IMR-90 (cell line): ENCODE results near the gene MAPKAP1.

Experiments
- BHLHE40 ChIP-seq: fragments of 150-350 bp; IDR thresholded peaks from 2 replicates; pipeline ENCODE4 v1.6.1; 2016; ENCODE audit warnings: mild to moderate bottlenecking, low read depth, low read length
- CEBPB ChIP-seq: IDR thresholded peaks from 2 replicates; pipeline ENCODE4 v1.6.1; 2012; ENCODE audit warnings: low read depth, low read length, improper control_type of control experiment
- CHD1 ChIP-seq: IDR thresholded peaks from 2 replicates; pipeline ENCODE4 v1.6.1; 2012; ENCODE audit warnings: low read depth, low read length, improper control_type of control experiment
- CTCF ChIP-seq: conservative IDR thresholded peaks from 2 replicates; pipeline ENCODE4 v1.5.1; 2012; ENCODE audit warnings: mild to moderate bottlenecking, low read depth, low read length, improper control_type of control experiment
- FOS ChIP-seq: fragments of 150-350 bp; IDR thresholded peaks from 2 replicates; pipeline ENCODE4 v1.6.1; 2016; ENCODE audit warnings: low read depth, low read length
- MAZ ChIP-seq: IDR thresholded peaks from 2 replicates; pipeline ENCODE4 v1.6.1; 2012; ENCODE audit warnings: low read depth, mild to moderate bottlenecking, low read length, improper control_type of control experiment, moderate library complexity, borderline replicate concordance
- MXI1 ChIP-seq: IDR thresholded peaks from 2 replicates; pipeline ENCODE4 v1.6.1; 2012; ENCODE audit warnings: low read depth, mild to moderate bottlenecking, low read length, moderate library complexity, borderline replicate concordance
- POLR2A ChIP-seq: IDR thresholded peaks from 2 replicates; pipeline ENCODE4 v1.6.1; 2012; ENCODE audit warnings: mild to moderate bottlenecking, low read depth, low read length
- RAD21 ChIP-seq: IDR thresholded peaks from 2 replicates; pipeline ENCODE4 v1.6.1; 2012; ENCODE audit warnings: low read length, improper control_type of control experiment
- RCOR1 ChIP-seq: IDR thresholded peaks from 2 replicates; pipeline ENCODE4 v1.6.1; 2012; ENCODE audit warnings: mild to moderate bottlenecking, low read length, improper control_type of control experiment; ENCODE audit not compliant: insufficient replicate concordance
- RFX5 ChIP-seq: IDR thresholded peaks from 2 replicates; pipeline ENCODE4 v1.8.0; 2012; ENCODE audit warnings: low read depth, mild to moderate bottlenecking, low read length, moderate library complexity
- SMC3 ChIP-seq: fragments of 150-350 bp; IDR thresholded peaks from 2 replicates; pipeline ENCODE4 v1.6.1; 2016; ENCODE audit warnings: low read depth, mild to moderate bottlenecking, antibody characterized with exemption, low read length, moderate library complexity

GRCh38 chr9:125685167-125685566 is 21.8 kb downstream of the MAPKAP1 start:
- TF ChIP-seq CTCF (no peak), MXI1 (no peak), POLR2A (no peak), SMC3 (no peak), CHD1 (no peak), MAZ (no peak), RFX5 (no peak), FOS (no peak), CEBPB (no peak), RAD21 (no peak), BHLHE40 (no peak), RCOR1 (no peak)
